Measurements from ENCODE around the gene SLC4A9. TPM values are rescaled to one million over a fixed set of nuclear protein-coding genes. Genes with fewer than 3 reads are reported as not detected.
"Not testable (repeated sequence)": the region's sequence is repeated elsewhere in the genome, so short reads cannot be mapped to it uniquely, and the experiment has no call there.

The SLC4A9 gene
- total RNA-seq, 1 donor: 0.10 TPM

DNA sequence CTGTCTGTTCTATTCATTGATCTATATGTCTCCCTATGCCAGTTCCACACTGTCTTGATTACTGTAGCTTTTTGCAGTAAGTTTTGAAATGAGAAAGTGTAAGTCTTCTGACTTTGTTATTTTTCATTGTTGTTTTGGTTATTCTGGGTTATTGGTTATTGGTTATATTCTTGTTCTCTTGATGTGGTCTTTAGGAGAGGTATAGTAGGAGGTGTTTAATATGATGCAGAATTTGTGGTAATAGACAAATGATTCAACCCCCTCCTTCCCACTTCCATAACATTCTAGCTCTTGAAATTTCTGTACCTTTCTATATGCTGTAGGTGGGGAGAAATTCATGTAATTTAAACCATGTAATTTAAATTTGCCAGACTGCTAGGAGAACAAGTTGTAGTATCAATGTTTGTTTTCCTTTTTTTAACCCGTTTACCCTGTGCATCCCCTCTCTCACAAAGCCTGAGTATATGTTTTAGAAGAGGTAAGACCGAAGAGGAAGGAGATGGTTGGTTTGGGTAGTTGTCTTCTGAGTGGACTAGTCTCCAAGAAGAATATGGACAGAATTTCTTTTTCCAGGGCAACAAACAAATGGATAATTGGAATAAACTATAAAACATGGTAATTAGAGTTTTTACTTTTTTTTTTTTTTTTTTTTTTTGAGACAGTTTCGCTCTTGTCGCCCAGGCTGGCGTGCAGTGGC lies 60.8 kb downstream of the SLC4A9 start:
- no peaks in the 10 kb centered on the region for H3K27me3 ChIP-seq (ENCODE audit: insufficient read depth, low read length)
- H3K4me1 ChIP-seq (ENCODE audit: insufficient read depth, low read length): peaks cover 12% of the 10 kb centered on the region
- H3K9me3 ChIP-seq (ENCODE audit: low read depth, low read length): no peaks in the 10 kb centered on the region
- no peak overlapping the region for H3K4me3 ChIP-seq (ENCODE audit: low read length)

GRCh38 chr5:140421375-140421774 lies 61.4 kb downstream of the SLC4A9 start:
- peaks cover 12% of the 10 kb centered on the region for H3K4me1 ChIP-seq (ENCODE audit: insufficient read depth, low read length)
- not testable (repeated sequence) for H3K9me3 ChIP-seq (ENCODE audit: low read depth, low read length); H3K4me3 ChIP-seq (ENCODE audit: low read length); H3K27me3 ChIP-seq (ENCODE audit: insufficient read depth, low read length)

- Histone ChIP-seq H3K27me3 (ENCODE audit: insufficient read depth, low read length) (no peaks in the 10 kb centered on the region), H3K4me3 (ENCODE audit: low read length) (no peak overlapping the region), H3K4me1 (ENCODE audit: insufficient read depth, low read length) (peaks cover 12% of the 10 kb centered on the region), H3K9me3 (ENCODE audit: low read depth, low read length) (no peaks in the 10 kb centered on the region)
These were observed 63.6 kb downstream of the SLC4A9 start for GRCh38 chr5:140423609-140424008.

- Histone ChIP-seq H3K9me3 (ENCODE audit: low read depth, low read length) (no peaks in the 10 kb centered on the region), H3K4me3 (ENCODE audit: low read length) (no peak overlapping the region), H3K27me3 (ENCODE audit: insufficient read depth, low read length) (no peaks in the 10 kb centered on the region), H3K4me1 (ENCODE audit: insufficient read depth, low read length) (peaks cover 12% of the 10 kb centered on the region)
These were observed 64.1 kb downstream of the SLC4A9 start for GRCh38 chr5:140424135-140424534.

Other genes starting within 250 kb of the SLC4A9 start
- 6.5 TPM for gene PURA, start 246.1 kb upstream of the SLC4A9 start, total RNA-seq
- 2.3 TPM for gene IGIP, start 234.3 kb upstream of the SLC4A9 start, total RNA-seq
- 5.6 TPM for gene CYSTM1, start 185.0 kb upstream of the SLC4A9 start, total RNA-seq
- gene PFDN1, start 57.1 kb upstream of the SLC4A9 start, total RNA-seq: 68.2 TPM
- gene HBEGF, start 13.6 kb upstream of the SLC4A9 start, total RNA-seq: 80.5 TPM
- 227 TPM for gene ANKHD1, start 41.6 kb downstream of the SLC4A9 start, total RNA-seq
- gene EIF4EBP3, start 187.5 kb downstream of the SLC4A9 start, total RNA-seq: 4.0 TPM
- gene SRA1, start 197.3 kb downstream of the SLC4A9 start, total RNA-seq: 21.2 TPM
- gene APBB3, start 204.4 kb downstream of the SLC4A9 start, total RNA-seq: 24.2 TPM
- gene SLC35A4, start 204.6 kb downstream of the SLC4A9 start, total RNA-seq: 13.1 TPM